Measurements from ENCODE around the gene MAP4K4.

DNA sequence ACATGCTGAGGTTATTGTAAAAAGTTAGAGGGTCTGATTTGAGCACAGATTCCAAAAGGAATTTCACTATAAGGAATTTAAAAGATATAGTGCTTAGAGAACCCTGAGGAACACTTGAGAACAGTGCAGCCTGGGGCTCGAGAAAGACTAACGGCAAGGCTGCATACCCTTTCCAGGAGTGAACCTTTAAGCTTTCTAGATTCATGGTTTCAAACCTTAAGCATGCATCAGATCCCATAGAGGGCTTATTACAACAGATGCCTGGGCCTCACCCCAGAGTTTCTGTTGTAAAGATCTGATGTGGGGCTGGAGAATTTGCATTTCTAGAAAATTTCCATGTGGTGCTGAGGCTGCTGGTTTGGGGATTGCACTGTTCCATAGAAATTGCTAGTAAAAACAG is 203.7 kb downstream of the MAP4K4 start:
- TF ChIP-seq, protein P1, sequence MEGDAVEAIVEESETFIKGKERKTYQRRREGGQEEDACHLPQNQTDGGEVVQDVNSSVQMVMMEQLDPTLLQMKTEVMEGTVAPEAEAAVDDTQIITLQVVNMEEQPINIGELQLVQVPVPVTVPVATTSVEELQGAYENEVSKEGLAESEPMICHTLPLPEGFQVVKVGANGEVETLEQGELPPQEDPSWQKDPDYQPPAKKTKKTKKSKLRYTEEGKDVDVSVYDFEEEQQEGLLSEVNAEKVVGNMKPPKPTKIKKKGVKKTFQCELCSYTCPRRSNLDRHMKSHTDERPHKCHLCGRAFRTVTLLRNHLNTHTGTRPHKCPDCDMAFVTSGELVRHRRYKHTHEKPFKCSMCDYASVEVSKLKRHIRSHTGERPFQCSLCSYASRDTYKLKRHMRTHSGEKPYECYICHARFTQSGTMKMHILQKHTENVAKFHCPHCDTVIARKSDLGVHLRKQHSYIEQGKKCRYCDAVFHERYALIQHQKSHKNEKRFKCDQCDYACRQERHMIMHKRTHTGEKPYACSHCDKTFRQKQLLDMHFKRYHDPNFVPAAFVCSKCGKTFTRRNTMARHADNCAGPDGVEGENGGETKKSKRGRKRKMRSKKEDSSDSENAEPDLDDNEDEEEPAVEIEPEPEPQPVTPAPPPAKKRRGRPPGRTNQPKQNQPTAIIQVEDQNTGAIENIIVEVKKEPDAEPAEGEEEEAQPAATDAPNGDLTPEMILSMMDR (conservative IDR thresholded peaks at IDR 0.05; ENCODE audit: low read length), result no peak
- no peak for TF ChIP-seq EZH2phosphoT487 (IDR thresholded peaks at IDR 0.05; ENCODE audit: borderline replicate concordance)
